Measurements from ENCODE around the gene SLC26A11.
"Not testable (repeated sequence)": the region's sequence is repeated elsewhere in the genome, so short reads cannot be mapped to it uniquely, and the experiment has no call there.

The SLC26A11 gene

DNA sequence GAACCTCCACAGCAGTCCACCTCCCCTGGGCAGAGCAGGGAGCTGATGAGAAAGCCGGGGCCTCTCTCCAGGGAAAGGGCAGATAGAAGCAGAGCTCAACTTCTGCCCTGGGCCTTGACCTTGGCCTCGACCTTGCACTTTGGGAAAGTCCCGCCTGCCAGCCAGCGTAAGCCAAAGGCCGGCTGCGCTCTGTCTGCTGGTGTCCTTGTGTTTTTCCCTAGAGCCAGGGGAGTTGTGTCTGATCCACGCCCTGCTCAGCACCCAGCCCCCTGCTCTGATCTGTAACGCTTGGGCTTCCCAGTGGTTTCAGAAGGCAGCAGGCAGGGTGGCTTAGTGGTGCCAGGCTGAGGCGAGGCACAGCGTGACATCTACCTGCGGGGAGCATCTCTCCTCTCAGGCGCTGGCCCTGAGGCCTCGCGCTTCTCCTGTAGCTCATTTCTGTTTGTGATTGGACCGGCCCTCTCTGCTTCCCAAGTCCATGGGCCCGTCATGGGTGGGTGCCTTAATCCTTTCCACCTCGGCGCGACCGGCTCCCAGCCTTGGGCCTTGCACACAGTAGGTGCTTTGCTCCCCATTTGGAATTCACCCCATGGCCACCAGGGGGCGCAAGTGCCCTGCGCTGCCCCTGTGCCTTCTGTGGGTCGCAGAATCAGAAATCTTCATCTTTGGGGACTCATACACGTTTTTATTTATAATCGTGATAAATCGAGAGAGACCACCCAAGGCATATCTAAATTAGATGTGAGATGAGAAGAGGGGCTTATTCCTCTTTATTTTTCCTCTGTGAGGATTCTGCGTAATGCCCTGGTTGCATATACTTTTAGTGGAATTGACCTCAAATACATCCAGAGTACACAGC is 24.3 kb upstream of the SLC26A11 start:
- in situ Hi-C loops (cut with HindIII; ENCODE audit: low sequenced_read_pairs): no loop called here

DNA sequence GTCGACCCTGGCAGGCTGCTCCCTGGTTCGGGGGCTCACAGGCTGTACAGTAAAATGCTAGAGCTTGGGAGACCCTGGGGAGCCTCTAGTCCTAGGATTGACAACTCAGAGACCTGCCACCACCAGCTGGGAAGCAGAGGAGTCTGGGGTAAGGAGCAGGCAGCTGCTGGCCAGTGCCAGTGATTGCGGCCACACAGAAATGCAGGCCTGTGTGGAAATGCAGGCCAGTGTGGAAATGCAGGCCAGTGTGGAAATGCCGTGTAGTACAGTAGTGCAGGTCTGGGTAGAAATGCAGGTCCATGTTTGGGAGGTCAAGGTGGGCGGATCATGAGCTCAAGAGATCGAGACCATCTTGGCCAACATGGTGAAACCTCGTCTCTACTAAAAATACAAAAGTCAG is 23.6 kb upstream of the SLC26A11 start:
- in situ Hi-C loops (cut with HindIII; ENCODE audit: low sequenced_read_pairs): no loop called here

- in situ Hi-C loops (cut with HindIII; ENCODE audit: low sequenced_read_pairs): no loop called here
Measured at GRCh38 chr17:80198144-80198661, 22.0 kb upstream of the SLC26A11 start.

GRCh38 chr17:80199295-80199694 is 20.9 kb upstream of the SLC26A11 start:
- in situ Hi-C loops (cut with HindIII; ENCODE audit: low sequenced_read_pairs): not testable (repeated sequence)

GRCh38 chr17:80201446-80201845 is 18.8 kb upstream of the SLC26A11 start:
- in situ Hi-C loops (cut with HindIII; ENCODE audit: low sequenced_read_pairs): no loop called here

GRCh38 chr17:80202197-80202596 is 18.0 kb upstream of the SLC26A11 start:
- in situ Hi-C loops (cut with HindIII; ENCODE audit: low sequenced_read_pairs): no loop called here

GRCh38 chr17:80203471-80203963 is 16.7 kb upstream of the SLC26A11 start:
- in situ Hi-C loops (cut with HindIII; ENCODE audit: low sequenced_read_pairs): no loop called here

GRCh38 chr17:80204626-80205468 is 15.4 kb upstream of the SLC26A11 start:
- in situ Hi-C loops (cut with HindIII; ENCODE audit: low sequenced_read_pairs): no loop called here

- in situ Hi-C loops (cut with HindIII; ENCODE audit: low sequenced_read_pairs): no loop called here
Measured at GRCh38 chr17:80205811-80206210, 14.4 kb upstream of the SLC26A11 start.

DNA sequence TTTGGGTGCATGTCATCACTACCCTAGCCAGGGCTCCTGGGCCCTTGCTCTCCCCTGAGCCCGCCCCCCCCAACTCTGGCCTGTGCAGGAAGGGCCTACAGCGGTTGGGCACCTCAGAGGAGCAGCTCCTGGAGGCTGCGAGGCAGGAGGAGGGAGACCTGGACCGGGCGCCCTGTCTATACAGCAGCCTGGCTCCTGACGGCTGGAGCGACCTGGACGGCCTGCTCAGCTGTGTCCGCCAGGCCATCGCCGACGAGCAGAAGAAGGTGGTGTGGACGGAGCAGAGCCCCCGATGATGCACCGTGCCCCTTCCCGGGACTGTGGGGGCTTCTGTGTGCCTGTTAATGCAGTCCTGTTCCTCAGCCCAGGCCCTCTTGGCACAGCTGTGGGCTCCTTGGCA is 12.2 kb upstream of the SLC26A11 start:
- in situ Hi-C loops (cut with HindIII; ENCODE audit: low sequenced_read_pairs): no loop called here

DNA sequence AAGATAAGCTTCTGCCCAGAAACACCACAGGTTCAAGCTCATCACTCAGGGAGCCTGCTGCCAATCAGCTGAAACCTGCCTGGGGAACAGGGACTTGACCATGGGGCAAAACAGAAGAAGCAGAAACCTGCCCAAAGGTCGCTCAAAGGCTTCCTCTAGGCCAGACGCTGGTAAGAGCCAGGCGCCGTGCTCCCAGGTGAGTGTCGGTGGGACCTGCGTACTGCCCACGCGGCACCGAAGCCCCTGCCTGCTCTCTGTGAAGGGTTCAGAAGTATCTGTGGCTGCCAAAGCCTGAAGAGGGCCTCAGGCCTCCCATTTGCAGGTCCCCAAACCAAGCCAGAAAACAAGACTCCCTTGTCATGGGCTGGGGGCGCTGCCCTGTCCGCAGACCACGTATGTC is 10.5 kb upstream of the SLC26A11 start:
- in situ Hi-C loops (cut with HindIII; ENCODE audit: low sequenced_read_pairs): no loop called here

- in situ Hi-C loops (cut with HindIII; ENCODE audit: low sequenced_read_pairs): no loop called here
Measured at GRCh38 chr17:80210348-80211108, 9.7 kb upstream of the SLC26A11 start.

DNA sequence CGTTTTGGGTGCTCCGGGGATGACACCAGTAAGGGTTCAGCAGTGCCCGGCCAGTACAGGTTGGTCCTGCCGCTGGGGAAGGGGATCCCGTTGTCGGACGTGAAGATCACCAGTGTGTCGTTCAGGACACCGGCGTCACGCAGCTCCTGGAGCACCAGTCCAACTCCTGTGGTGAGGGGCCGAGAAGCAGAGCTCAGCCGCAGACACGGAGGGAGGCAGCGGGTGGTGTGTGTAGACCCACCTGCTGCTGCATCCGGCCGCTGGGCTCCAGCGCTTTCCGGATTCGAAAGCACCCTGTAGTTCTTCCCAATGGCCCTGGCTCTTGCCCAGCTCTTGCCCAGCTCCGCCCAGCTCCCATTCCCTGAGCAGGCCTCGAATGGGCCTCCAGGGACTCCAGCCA is 8.1 kb upstream of the SLC26A11 start:
- in situ Hi-C loops (cut with HindIII; ENCODE audit: low sequenced_read_pairs): no loop called here

- in situ Hi-C loops (cut with HindIII; ENCODE audit: low sequenced_read_pairs): no loop called here
Measured at GRCh38 chr17:80212511-80212910, 7.7 kb upstream of the SLC26A11 start.

- in situ Hi-C loops (cut with HindIII; ENCODE audit: low sequenced_read_pairs): no loop called here
Measured at GRCh38 chr17:80212962-80213642, 7.1 kb upstream of the SLC26A11 start.

GRCh38 chr17:80213643-80213975 is 6.6 kb upstream of the SLC26A11 start:
- in situ Hi-C loops (cut with HindIII; ENCODE audit: low sequenced_read_pairs): no loop called here

- in situ Hi-C loops (cut with HindIII; ENCODE audit: low sequenced_read_pairs): no loop called here
Measured at GRCh38 chr17:80214012-80214877, 6.0 kb upstream of the SLC26A11 start.

- in situ Hi-C loops (cut with HindIII; ENCODE audit: low sequenced_read_pairs): loop anchor here (5.0 kb wide), 3 partner anchors 48 to 78 kb away; no protein-coding TSS in a partner anchor
Measured at GRCh38 chr17:80214878-80215210, 5.4 kb upstream of the SLC26A11 start.

Measured in endothelial cell of hepatic sinusoid (primary cell).